ENCODE results near the gene VSIR.

The VSIR gene

GRCh38 chr10:71782221-71782916 lies 9.0 kb upstream of the VSIR start:
- no peak for DNase-seq (ENCODE audit: low read depth in 2 of 2)

- DNase-seq (ENCODE audit: low read depth in 2 of 2), result no peak
These were observed 7.4 kb upstream of the VSIR start for GRCh38 chr10:71780719-71781118.

DNA sequence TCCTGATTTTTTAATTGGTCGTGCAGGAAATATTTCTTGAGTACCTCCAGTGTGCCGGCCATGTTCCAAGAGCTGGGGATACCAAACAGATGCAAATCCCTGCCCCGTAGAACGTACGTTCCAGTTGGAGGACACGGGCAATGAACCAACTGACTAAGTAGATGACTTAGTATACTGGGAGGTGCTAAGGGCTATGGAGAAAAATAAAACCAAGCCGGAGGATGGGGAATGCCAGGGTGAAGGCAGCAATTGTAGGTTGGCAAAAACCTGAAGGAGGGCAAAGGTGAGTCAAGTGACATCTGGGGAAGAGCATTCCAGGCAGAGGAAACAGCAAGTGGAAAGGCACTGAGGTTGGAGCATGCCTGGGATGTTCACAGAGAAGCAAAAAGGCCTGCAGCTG lies 6.8 kb upstream of the VSIR start:
- no peak for DNase-seq (ENCODE audit: low read depth in 2 of 2)

- no peak for DNase-seq (ENCODE audit: low read depth in 2 of 2)
These were observed 6.3 kb upstream of the VSIR start for GRCh38 chr10:71779641-71780040.

DNA sequence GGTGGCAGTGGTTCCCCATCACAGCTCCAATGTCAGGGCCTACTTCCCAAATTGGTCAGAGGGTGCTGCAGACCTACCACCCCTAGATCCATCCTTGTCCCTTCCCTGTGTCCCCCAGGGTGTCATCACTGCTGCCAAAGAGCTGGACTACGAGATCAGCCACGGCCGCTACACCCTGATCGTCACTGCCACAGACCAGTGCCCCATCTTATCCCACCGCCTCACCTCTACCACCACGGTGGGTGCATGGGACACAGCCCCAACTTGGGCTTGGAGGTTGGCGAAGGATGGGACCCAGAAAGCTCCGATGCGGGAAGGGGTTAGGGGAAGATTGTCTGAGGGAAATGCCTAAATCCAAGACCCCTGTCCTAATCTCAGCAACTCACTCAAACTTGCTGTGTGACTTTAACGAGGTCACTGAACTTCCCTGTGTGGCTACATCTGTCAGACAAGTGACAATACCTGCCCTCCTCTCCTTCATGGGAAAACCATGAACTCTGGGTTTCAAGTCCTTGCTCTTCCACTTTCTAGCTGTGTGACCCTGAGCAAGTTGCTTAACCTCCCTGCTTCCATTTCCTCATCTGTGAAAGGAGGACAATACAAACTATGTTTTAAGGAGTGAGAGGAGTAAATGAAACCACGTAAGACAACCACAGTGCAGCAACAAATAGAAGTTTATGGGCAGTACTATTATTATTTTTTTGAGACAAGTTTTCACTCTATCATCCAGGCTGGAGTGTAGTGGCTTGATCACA lies 4.9 kb upstream of the VSIR start:
- no peak for DNase-seq (ENCODE audit: low read depth in 2 of 2)

- no peak for DNase-seq (ENCODE audit: low read depth in 2 of 2)
These were observed 4.1 kb upstream of the VSIR start for GRCh38 chr10:71777213-71777985.

DNA sequence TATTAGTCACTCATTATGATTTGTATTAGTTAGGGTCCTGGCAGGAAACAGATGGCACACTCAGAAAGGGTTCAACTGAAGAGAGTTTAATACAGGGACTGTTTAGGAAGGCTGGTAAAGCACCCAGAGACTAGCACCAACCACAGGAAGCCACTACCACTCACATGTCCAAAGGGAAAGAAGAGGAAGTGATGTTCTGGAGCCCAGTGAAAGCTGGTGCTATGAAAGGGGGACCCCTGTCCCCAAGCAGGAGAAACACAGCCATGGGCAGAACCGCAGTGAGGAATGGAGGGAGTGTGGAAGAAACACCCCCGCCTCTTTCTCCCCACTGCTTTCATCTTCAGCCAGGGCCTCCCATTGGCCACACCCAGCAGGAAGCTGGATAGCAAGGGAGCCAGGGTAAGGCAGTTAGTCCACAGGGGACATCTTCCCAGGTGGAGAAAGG lies 3.2 kb upstream of the VSIR start:
- DNase-seq (ENCODE audit: low read depth in 2 of 2), result no peak

- no peak for DNase-seq (ENCODE audit: low read depth in 2 of 2)
These were observed 1.8 kb upstream of the VSIR start for GRCh38 chr10:71774916-71775702.

DNA sequence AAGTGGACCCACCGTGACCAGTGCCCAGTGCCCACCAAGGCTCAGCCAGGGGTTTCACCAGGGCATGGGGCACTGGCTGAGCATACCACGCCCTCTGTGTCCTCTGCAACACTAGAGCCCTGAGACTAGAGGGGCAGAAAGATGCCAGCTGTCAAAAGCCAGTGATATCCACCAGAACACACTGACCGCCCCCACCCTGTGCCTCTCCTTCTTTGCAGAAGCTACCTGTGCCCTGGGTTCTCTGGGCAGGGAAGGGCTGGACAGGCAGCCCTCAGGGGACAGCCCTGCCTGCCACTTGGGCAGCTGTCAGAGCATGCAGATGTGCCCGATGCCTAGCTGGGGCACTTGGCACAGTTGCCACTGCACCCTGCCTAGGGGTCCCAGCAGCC lies 494 bp downstream of the VSIR start:
- no peak for DNase-seq (ENCODE audit: low read depth in 2 of 2)

DNA sequence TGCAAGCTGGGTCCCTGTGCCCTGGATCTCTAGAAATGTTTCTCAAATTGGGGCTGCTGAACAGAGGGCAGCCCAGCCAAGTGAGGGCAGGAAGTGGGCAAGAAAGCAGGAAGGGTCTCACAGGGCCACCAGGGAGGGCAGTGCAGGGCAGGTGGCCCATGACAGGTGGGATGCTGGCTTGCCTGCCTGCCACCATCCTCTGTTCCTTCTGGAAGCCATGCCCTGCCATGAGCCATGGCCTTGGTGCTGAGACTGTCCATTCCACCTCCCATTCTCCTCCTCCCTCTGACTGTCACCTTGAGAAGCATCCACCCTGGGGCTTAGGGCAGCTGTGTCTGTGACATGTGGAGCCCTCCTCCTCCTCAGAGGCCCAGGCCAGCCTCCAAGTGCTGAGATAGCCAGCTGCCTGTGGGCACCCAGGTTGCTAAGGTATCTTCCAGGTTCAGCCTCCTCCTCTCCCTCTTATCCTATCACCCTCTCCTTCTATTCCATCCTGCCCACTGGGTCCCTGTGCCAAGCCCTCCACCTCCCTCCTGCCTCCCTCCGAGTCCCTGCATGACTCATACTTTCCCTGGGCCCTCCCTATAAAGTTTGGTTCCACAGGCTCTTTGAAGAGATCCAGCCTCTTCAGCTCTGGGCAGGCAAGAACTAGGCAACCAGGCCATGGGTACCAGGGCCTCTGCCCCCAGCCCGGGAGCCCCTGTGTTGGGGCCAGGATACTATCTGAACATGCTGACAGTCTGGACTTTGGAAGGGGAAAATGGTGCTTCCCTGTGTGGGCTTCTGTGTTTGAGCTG lies 1.3 kb downstream of the VSIR start:
- DNase-seq (ENCODE audit: low read depth in 2 of 2), result peak in 1 of 2 experiments; percentile 53

DNA sequence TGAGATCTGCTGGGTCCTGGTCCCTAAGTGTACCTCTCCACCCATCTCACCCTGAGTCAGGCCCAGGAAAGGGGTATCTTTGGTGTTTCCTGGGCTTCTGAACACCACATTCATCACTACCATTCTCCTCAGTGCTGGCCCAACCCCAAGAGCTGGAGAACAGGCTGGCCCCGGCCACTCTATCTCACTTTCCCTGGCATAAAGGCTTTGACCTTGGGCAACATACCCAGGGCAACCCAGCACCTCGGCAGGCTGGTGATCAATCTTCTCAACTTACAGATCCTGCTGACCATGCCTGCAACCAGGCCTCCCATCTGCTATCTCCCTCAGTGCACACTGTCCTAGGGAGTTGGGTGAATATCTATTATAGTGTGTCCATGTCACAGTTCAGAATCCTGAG lies 2.1 kb downstream of the VSIR start:
- no peak for DNase-seq (ENCODE audit: low read depth in 2 of 2)

GRCh38 chr10:71770789-71771188 lies 2.5 kb downstream of the VSIR start:
- no peak for DNase-seq (ENCODE audit: low read depth in 2 of 2)

GRCh38 chr10:71770255-71770654 lies 3.1 kb downstream of the VSIR start:
- no peak for DNase-seq (ENCODE audit: low read depth in 2 of 2)

DNA sequence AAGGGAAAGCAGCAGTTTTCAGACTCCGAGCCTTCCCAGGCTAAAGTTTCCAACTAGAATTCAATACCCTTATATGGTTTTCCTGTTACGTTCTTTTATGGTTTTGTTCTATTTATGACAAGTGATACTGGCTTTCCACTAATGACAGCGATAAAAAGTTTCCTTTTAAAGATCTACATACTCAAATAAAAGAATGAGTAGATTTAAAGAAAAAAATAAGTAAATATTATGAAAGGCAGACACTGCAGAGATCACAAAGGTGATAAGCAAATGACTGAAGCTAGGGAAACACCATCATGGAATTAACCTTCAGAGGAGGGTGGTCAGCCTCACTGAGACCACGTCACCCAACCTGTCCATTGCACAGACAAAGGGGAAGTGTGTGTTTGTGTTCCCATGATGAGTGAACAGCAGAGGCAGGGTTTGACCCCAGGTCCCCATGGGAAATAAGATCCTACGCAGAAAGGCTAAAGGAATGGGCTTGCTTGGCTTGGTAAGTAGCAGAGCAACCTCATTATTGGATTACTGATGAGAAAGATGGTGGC lies 4.0 kb downstream of the VSIR start:
- no peak for DNase-seq (ENCODE audit: low read depth in 2 of 2)

DNA sequence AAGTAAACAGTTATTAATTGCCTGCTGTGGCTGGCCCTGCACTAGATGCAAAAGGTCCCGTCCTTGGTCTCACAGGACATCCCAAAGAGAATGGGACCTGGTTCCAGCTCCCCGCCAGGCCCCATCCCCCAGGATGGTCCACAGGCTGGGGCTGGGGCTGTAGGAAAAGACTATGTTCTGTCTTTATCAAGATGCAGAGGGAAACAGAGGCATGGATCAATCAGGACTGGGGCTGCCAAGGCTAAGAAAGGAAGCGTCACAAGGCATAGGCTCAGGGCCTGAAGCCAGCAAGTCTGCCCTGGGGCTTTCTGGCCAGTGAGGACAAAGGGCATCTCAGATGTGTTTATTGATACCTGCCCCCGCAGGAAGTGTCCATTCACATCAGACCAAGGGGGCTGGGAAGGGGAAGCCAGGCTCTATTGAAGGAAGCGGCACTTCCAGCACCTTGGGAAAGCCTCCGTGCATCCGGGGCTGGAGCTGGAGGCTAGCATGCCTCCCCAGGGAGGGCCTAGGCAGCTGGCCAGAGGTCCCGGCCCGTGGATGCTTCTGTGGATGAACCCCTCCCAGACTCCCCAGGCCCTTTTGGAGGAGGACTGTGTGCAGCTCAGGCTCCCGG lies 5.8 kb downstream of the VSIR start:
- DNase-seq (ENCODE audit: low read depth in 2 of 2), result no peak

DNA sequence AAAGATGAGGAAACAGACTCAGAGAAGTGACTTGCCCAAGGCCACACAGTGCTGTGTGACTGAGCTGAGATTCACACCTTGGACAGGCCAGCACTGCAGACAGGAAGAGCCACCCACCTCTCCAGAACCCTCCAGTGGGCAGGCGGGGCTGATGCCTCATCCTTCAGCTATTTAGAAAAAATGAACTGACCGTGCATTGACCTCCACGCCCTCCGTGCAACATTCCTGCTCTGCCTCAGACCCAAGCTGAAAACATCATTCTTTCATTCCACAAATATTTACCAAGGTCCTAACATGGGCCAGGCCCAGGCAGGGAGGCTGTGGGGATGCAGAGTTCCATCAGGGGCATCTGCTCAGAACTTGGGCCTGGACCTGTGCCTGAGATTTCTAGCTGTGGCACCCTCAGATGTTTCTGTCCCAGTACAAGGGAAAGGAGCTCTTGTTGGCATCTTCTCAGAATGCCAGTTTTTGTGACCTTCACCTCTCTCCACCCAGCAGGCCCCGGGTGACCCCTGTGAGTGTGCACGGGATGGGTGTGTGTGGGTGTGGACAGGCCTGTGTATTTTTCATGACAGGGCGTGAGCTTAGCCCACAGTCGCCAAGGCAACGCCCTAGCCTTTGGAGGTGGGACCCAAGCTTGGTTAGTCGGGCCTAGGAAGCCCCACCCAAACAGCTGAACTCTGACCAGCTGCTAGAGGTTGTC lies 6.5 kb downstream of the VSIR start:
- DNase-seq (ENCODE audit: low read depth in 2 of 2), result no peak

- no peak for DNase-seq (ENCODE audit: low read depth in 2 of 2)
These were observed 7.2 kb downstream of the VSIR start for GRCh38 chr10:71765906-71766716.

DNA sequence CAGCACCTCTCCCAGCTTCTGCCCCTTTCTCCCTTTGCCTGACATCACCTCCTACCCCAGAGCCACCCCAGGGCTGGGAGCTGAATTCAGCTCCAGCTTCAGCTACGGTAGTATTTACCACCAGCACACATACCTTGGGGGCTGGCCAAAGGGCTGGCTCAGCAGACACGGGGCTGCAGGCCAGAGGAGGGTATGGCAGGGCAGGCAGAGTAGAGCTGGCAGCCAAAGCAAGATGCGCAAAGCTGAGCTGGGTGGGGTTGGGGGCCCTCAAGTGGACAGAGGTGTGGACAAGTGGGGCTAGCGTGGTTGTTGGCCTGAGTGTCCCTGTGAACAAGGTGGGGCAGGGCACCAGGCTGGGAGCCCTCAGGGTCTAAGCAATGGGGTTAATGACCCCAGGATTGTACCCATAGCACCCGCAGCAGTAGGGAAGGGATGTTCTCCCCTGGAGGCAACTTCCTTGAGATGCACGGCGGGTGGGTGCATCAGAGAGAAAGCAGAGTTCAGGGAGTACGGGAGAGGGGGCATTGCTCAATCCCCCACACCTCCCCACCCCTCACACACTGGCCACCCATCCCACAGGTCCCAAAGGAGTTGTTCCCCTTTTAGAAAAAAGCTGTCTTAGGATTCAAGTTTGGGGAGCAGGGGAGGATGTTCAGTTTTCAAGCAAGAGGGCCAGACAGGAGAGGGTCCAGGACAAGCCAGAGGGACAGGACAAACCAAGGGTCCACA lies 8.0 kb downstream of the VSIR start:
- no peak for DNase-seq (ENCODE audit: low read depth in 2 of 2)

All from stimulated activated CD4-positive, alpha-beta T cell treated with anti-CD3 and anti-CD28 coated beads, Interleukin-12 subunit alpha, Interleukin-12 subunit beta, amount 100 ng/mL, for 24 hours (primary cell).